ENCODE results near the gene GATD1.

GATD1 gene

GRCh38 chr11:777288-778255, at the start of gene GATD1:
Gene GATD1, minus strand, starts transcription at chr11:777487. Its CDS starts 25 bp downstream, at chr11:777462.
- no peak for TF ChIP-seq CTCF (IDR thresholded peaks at IDR 0.05; ENCODE audit: low read depth, low read length)
- Histone ChIP-seq H3K36me3 (peaks cover 26% of the 10 kb centered on the region), H3K27ac (peak within 1 kb of the TSS; percentile 88), H3K9me3 (ENCODE audit: severe bottlenecking) (no peaks in the 10 kb centered on the region), H3K4me3 (ENCODE audit: low read depth, low read length) (peak within 1 kb of the TSS; percentile 76), H3K27me3 (ENCODE audit: insufficient read depth, low read depth, severe bottlenecking) (no peaks in the 10 kb centered on the region)
- DNase-seq = peak; percentile 91

GRCh38 chr11:826836-827145, 49.5 kb upstream of the GATD1 start:
- Histone ChIP-seq H3K36me3 (peaks cover 29% of the 10 kb centered on the region), H3K9me3 (ENCODE audit: severe bottlenecking) (no peaks in the 10 kb centered on the region), H3K27me3 (ENCODE audit: insufficient read depth, low read depth, severe bottlenecking) (no peaks in the 10 kb centered on the region), H3K27ac (peak overlapping the region; percentile 97), H3K4me3 (ENCODE audit: low read depth, low read length) (peak overlapping the region; percentile 61)
- no peak for TF ChIP-seq CTCF (IDR thresholded peaks at IDR 0.05; ENCODE audit: low read depth, low read length)
- DNase-seq = no peak

- Histone ChIP-seq H3K27me3 (ENCODE audit: insufficient read depth, low read depth, severe bottlenecking) (no peaks in the 10 kb centered on the region), H3K27ac (peak overlapping the region; percentile 97), H3K9me3 (ENCODE audit: severe bottlenecking) (no peaks in the 10 kb centered on the region), H3K36me3 (peaks cover 34% of the 10 kb centered on the region), H3K4me3 (ENCODE audit: low read depth, low read length) (peak overlapping the region; percentile 61)
- no peak for DNase-seq
- TF ChIP-seq CTCF (IDR thresholded peaks at IDR 0.05; ENCODE audit: low read depth, low read length) = no peak
Measured at GRCh38 chr11:826227-826621, 48.9 kb upstream of the GATD1 start.

GRCh38 chr11:825366-826226, 48.3 kb upstream of the GATD1 start:
- Histone ChIP-seq H3K9me3 (ENCODE audit: severe bottlenecking) (no peaks in the 10 kb centered on the region), H3K36me3 (peaks cover 39% of the 10 kb centered on the region), H3K27me3 (ENCODE audit: insufficient read depth, low read depth, severe bottlenecking) (no peaks in the 10 kb centered on the region), H3K27ac (peak overlapping the region; percentile 64), H3K4me3 (ENCODE audit: low read depth, low read length) (no peak overlapping the region)
- no peak for TF ChIP-seq CTCF (IDR thresholded peaks at IDR 0.05; ENCODE audit: low read depth, low read length)
- no peak for DNase-seq

GRCh38 chr11:824942-825341, 47.7 kb upstream of the GATD1 start:
- Histone ChIP-seq H3K36me3 (peaks cover 39% of the 10 kb centered on the region), H3K27ac (peak overlapping the region; percentile 64), H3K9me3 (ENCODE audit: severe bottlenecking) (no peaks in the 10 kb centered on the region), H3K27me3 (ENCODE audit: insufficient read depth, low read depth, severe bottlenecking) (no peaks in the 10 kb centered on the region), H3K4me3 (ENCODE audit: low read depth, low read length) (no peak overlapping the region)
- TF ChIP-seq CTCF (IDR thresholded peaks at IDR 0.05; ENCODE audit: low read depth, low read length) = no peak
- no peak for DNase-seq
